Measurements from ENCODE around the gene NT5DC4. TPM values are rescaled to one million over a fixed set of nuclear protein-coding genes. Genes with fewer than 3 reads are reported as not detected.

The NT5DC4 gene
- total RNA-seq: not detected

DNA sequence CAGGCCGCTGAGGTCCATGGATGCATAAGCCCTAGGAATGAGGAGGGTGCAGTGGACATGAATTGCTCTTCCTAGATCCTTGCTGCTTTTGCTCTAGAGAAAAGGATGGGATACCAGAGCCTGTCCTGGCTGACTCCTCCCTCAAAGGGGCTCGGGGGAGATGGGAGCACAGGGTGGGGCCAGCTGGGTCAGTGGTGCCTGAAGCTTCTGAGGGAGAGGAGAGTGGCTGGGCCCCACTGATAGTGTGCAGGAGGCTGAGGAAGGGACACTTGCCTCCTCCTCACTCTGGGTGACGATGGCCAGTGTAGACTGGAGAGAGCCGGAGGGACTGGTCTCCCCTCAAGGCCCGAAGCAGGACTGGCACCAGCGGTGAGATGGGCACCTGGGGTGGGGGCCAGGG, at the start of gene NT5DC4:
Gene NT5DC4, plus strand, starts transcription at position 236 of the 400 bp plus-strand sequence. Its CDS starts 60 bp downstream, at position 296.

DNA sequence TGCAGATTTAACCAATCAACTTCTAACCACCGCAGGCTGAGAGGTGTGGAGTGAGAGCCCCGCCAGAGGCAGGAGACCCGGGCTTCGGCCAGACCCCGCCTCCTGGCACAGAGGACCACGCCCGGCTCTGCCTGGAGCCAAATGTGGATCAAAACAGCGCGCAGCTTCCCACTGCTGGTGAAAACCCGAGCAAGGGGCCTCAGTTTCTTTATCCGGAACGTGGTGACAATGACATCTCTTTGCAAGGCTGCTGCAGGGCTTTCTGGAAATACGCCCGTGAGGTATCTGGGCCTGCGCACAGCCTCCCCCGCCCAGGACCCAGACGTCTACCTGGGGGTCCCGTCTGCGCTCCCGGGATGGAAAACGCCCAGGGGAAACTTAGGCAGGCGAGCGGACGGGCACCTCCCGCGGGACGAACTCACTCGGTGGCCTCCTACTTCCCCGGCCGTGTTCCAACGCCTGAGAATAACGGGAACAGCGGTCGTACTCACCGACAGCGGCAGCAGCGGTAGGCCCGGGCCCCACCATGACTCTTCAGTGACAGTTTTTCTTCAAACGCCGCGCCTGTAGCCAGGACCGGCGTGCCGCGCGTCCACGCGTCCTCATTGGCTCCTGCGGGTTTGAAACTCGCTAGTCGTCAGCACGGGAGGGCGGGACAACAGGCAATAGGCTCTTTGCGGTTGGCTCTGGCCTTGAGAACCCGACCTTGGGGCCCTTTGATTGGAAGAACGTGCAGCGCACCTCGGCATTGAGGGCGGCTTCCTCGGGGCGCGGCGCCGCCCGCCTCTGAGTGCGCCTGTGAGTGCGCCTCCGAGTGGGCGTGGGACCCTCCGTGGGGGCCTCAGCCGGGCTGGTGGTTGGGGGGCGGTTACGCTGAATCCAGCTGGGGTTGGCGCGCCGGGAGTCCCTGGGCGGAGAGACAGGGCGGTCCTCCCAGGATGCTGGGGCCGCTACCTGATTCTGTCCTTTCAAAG, 43.5 kb downstream of the NT5DC4 start, which contains the start of gene CKAP2L:
Gene CKAP2L, minus strand, starts transcription at position 539 of the 974 bp plus-strand sequence. Its CDS starts 11 bp downstream, at position 528.

GRCh38 chr2:112784199-112785189, 63.7 kb downstream of the NT5DC4 start, which contains the start of gene IL1A:
TSS of gene IL1A (minus strand) at chr2:112784493. CDS start at chr2:112783770, 723 bp downstream.

Other genes starting within 250 kb of the NT5DC4 start
- gene TTL, start 238.9 kb upstream of the NT5DC4 start, total RNA-seq: 102 TPM
- gene POLR1B, start 178.6 kb upstream of the NT5DC4 start, total RNA-seq: 32.2 TPM
- 3.8 TPM for gene CHCHD5, start 136.4 kb upstream of the NT5DC4 start, total RNA-seq
- gene SLC20A1, start 75.1 kb upstream of the NT5DC4 start, total RNA-seq: 60.7 TPM
- gene CKAP2L, start 43.6 kb downstream of the NT5DC4 start, total RNA-seq: 4.7 TPM
- not detected for gene IL1A, start 63.5 kb downstream of the NT5DC4 start, total RNA-seq
- gene IL1B, start 115.8 kb downstream of the NT5DC4 start, total RNA-seq: 2.2 TPM
- not detected for gene IL37, start 190.1 kb downstream of the NT5DC4 start, total RNA-seq

All from parietal lobe (tissue), 1 donor.